MM.1S (cell line): ENCODE results near the gene TMC6.

ENCODE experiments used
- DNase-seq: peaks from one replicate; pipeline ENCODE4 v3.0.0-alpha.2; 2015
- H2AFZ ChIP-seq: fragments of 300-600 bp; sonication (generic); 2 replicates; pipeline ENCODE4 v1.6.0; 2016; ENCODE audit warnings: antibody characterized with exemption, low read length
- H3F3A ChIP-seq: fragments of 300-600 bp; sonication (generic); 2 replicates; pipeline ENCODE4 v1.6.1; 2016; ENCODE audit warnings: mild to moderate bottlenecking, antibody characterized with exemption, low read length, moderate library complexity, mixed read lengths; ENCODE audit not compliant: insufficient read depth
- H3K27ac ChIP-seq: fragments of 300-600 bp; sonication (generic); 2 replicates; pipeline ENCODE4 v1.5.1; 2016; ENCODE audit warnings: mild to moderate bottlenecking, low read length
- H3K27me3 ChIP-seq: fragments of 300-600 bp; sonication (generic); replicated peaks from 2 replicates; pipeline ENCODE4 v1.6.0; 2016; ENCODE audit warnings: low read length; ENCODE audit not compliant: insufficient read depth
- H3K36me3 ChIP-seq: fragments of 300-600 bp; sonication (generic); replicated peaks from 2 replicates; pipeline ENCODE4 v1.6.1; 2016; ENCODE audit warnings: mild to moderate bottlenecking, low read length, mixed read lengths; ENCODE audit not compliant: insufficient read depth
- H3K4me1 ChIP-seq: fragments of 300-600 bp; sonication (generic); 2 replicates; pipeline ENCODE4 v1.6.1; 2016; ENCODE audit warnings: low read length, mixed read lengths
- H3K4me2 ChIP-seq: fragments of 300-600 bp; sonication (generic); 2 replicates; pipeline ENCODE4 v1.6.0; 2016; ENCODE audit warnings: low read depth, low read length
- H3K4me3 ChIP-seq: fragments of 300-600 bp; sonication (generic); 2 replicates; pipeline ENCODE4 v1.5.1; 2016; ENCODE audit warnings: low read length, mixed read lengths
- H3K79me2 ChIP-seq: fragments of 300-600 bp; sonication (generic); 2 replicates; pipeline ENCODE4 v1.6.1; 2016; ENCODE audit warnings: mixed run types, low read length, mixed read lengths
- H3K9ac ChIP-seq: fragments of 300-600 bp; sonication (generic); 2 replicates; pipeline ENCODE4 v1.6.1; 2016; ENCODE audit warnings: low read length, mixed read lengths
- H3K9me2 ChIP-seq: fragments of 300-600 bp; sonication (generic); replicated peaks from 2 replicates; pipeline ENCODE4 v1.6.1; 2016; ENCODE audit warnings: mild to moderate bottlenecking, low read length, mixed read lengths; ENCODE audit not compliant: insufficient read depth
- H3K9me3 ChIP-seq: fragments of 300-600 bp; sonication (generic); replicated peaks from 2 replicates; pipeline ENCODE4 v1.6.1; 2016; ENCODE audit warnings: mild to moderate bottlenecking, low read length, mixed read lengths; ENCODE audit not compliant: insufficient read depth
- H4K20me1 ChIP-seq: fragments of 300-600 bp; sonication (generic); 2 replicates; pipeline ENCODE4 v1.6.1; 2016; ENCODE audit warnings: mild to moderate bottlenecking, low read length, moderate library complexity, mixed read lengths; ENCODE audit not compliant: insufficient read depth
- CTCF ChIP-seq: fragments of 300-600 bp; sonication (generic); IDR thresholded peaks from 2 replicates; pipeline ENCODE4 v1.5.1; 2016; ENCODE audit warnings: antibody characterized with exemption, low read length, mixed read lengths
- EZH2 ChIP-seq: fragments of 300-600 bp; sonication (generic); optimal IDR thresholded peaks from 2 replicates; pipeline ENCODE3; 2017; ENCODE audit warnings: low read depth, mild to moderate bottlenecking, antibody characterized with exemption, low read length, mixed read lengths
- EZH2phosphoT487 ChIP-seq: fragments of 300-600 bp; sonication (generic); IDR thresholded peaks from 2 replicates; pipeline ENCODE4 v1.6.1; 2018; ENCODE audit warnings: antibody characterized with exemption, low read length

TMC6 gene

GRCh38 chr17:78105101-78105500 is 23.5 kb downstream of the TMC6 start:
- no peak overlapping the region for H3K9ac ChIP-seq
- H3K4me1 ChIP-seq: no peaks in the 10 kb centered on the region
- no peak overlapping the region for H3K4me3 ChIP-seq
- H3K9me2 ChIP-seq: no peaks in the 10 kb centered on the region
- no peaks in the 10 kb centered on the region for H3K36me3 ChIP-seq
- H3F3A ChIP-seq: no peaks in the 10 kb centered on the region; the same call in 1 of the 2 replicates
- H2AFZ ChIP-seq: no peak overlapping the region
- no peak overlapping the region for H3K4me2 ChIP-seq
- DNase-seq: no peak
- no peaks in the 10 kb centered on the region for H3K9me3 ChIP-seq
- H3K79me2 ChIP-seq: no peaks in the 10 kb centered on the region
- H3K27me3 ChIP-seq: no peaks in the 10 kb centered on the region
- TF ChIP-seq EZH2: no peak
- TF ChIP-seq CTCF: no peak
- no peak for TF ChIP-seq EZH2phosphoT487
- no peaks in the 10 kb centered on the region for H4K20me1 ChIP-seq
- no peak overlapping the region for H3K27ac ChIP-seq

DNA sequence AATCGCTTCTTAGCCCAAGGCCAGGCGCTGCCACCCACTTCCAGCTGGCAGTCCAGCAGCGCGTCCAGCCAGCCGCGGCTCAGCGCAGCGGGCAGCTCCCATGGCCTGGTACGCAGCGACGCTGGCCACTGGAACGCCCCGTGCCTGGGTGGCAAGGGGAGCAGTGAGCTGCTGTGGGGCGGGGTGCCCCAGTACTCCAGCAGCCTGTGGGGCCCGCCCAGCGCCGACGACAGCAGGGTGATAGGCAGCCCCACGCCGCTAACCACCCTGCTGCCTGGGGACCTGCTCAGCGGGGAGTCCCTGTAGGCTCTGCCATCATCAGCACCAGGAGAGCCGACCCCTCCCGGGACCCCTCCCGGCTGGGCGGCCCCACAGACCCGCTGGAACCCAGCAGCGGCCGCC is 24.0 kb downstream of the TMC6 start:
- no peak overlapping the region for H3K9ac ChIP-seq
- H3K27ac ChIP-seq: no peak overlapping the region
- H4K20me1 ChIP-seq: no peaks in the 10 kb centered on the region
- H3K36me3 ChIP-seq: no peaks in the 10 kb centered on the region
- H3K9me3 ChIP-seq: no peaks in the 10 kb centered on the region
- no peaks in the 10 kb centered on the region for H3K27me3 ChIP-seq
- no peaks in the 10 kb centered on the region for H3K9me2 ChIP-seq
- H3K79me2 ChIP-seq: no peaks in the 10 kb centered on the region
- H2AFZ ChIP-seq: no peak overlapping the region
- H3F3A ChIP-seq: no peaks in the 10 kb centered on the region; the same call in 1 of the 2 replicates
- no peaks in the 10 kb centered on the region for H3K4me1 ChIP-seq
- H3K4me3 ChIP-seq: no peak overlapping the region
- H3K4me2 ChIP-seq: no peak overlapping the region
- DNase-seq: no peak
- TF ChIP-seq EZH2phosphoT487 (no peak), EZH2 (no peak), CTCF (no peak)

GRCh38 chr17:78103311-78103710 is 25.2 kb downstream of the TMC6 start:
- no peaks in the 10 kb centered on the region for H3K79me2 ChIP-seq

More at GRCh38 chr17:78103311-78103710, 25.2 kb downstream of the TMC6 start:
- Histone ChIP-seq H2AFZ (no peak overlapping the region), H3K4me1 (no peaks in the 10 kb centered on the region), H3K27me3 (no peaks in the 10 kb centered on the region), H3K9ac (no peak overlapping the region), H3K4me3 (no peak overlapping the region), H3K9me2 (no peaks in the 10 kb centered on the region), H3K27ac (no peak overlapping the region), H3K9me3 (no peaks in the 10 kb centered on the region), H3K4me2 (no peak overlapping the region), H3K36me3 (no peaks in the 10 kb centered on the region), H4K20me1 (no peaks in the 10 kb centered on the region), H3F3A (no peaks in the 10 kb centered on the region; the same call in 1 of the 2 replicates)
- TF ChIP-seq EZH2phosphoT487: no peak
- no peak for TF ChIP-seq EZH2
- no peak for TF ChIP-seq CTCF
- no peak for DNase-seq
